ENCODE results near the gene TARS2. TPM values are rescaled to one million over a fixed set of nuclear protein-coding genes. Genes with fewer than 3 reads are reported as not detected.

Gene TARS2
- total and polyA plus RNA-seq, 5 experiments from 2014 or later: 23.9 to 41.8 (median 34.8) TPM

- H3K9me3 Mint-ChIP-seq: no peaks in the 10 kb centered on the region
These were observed 24.3 kb downstream of the TARS2 start for GRCh38 chr1:150511551-150511950.

DNA sequence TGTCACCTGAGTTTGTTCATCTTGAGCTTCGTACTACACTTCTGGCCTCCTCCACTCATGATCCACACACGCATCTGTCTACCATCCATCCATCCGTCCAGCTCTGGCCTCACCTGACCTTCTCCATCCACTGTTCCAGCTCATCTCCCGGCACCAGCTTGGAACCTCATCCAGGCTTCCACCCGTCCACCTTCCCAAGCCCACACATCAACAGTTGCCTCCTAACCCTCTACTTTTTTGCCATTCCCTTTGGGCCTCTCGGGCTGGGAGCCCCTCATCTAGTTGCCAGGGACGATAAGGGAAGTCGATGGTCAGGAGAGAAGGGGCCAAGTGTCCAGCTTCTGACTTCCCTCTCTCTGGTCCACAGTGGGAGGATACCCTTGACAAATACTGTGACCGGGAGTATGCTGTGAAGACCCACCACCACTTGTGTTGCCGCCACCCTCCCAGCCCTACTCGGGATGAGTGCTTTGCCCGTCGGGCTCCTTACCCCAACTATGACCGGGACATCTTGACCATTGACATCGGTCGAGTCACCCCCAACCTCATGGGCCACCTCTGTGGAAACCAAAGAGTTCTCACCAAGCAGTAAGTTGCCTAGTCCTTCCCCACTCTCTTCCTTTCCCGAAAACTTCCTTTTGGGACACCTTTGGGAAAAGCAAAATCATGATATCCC is 24.9 kb downstream of the TARS2 start:
- H3K9me3 Mint-ChIP-seq: no peaks in the 10 kb centered on the region

More at GRCh38 chr1:150511551-150511950, 24.3 kb downstream of the TARS2 start:
- POLR2A ChIA-PET: no interaction called here
- H3K4me3 Mint-ChIP-seq: peak overlapping the region in 1 of 10 donors; percentile 18
- ATAC-seq (no peak), DNase-seq (no peak)
- H3K4me1 Mint-ChIP-seq: peaks cover 10 to 16% (median 14%) of the 10 kb centered on the region in 4 donors
- H3K27me3 Mint-ChIP-seq: no peaks in the 10 kb centered on the region
- peaks cover 0 to 11% (median 7%) of the 10 kb centered on the region in 3 donors for H3K36me3 Mint-ChIP-seq
- peak overlapping the region in 1 of 10 donors; percentile 32 for H3K27ac Mint-ChIP-seq

DNA sequence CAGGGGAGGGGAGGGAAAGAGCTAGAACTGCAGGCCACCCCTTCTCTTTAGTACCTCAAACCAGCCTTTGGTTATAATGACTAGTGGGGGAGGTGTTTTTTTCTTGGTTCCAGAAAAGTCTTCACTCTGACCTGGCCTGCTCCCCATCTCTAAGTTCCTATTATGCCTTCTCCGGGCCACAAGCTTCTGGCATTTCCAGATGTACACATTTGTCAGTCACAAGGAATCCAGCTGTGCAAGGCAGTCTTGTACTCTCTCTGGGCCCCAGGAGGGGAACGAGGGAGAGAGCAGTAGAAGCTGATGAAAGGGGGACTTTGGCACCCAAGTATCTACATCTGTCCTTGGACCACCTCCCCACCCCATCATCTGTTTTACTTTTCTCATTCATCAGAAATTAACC is 25.6 kb downstream of the TARS2 start:
- Mint-ChIP-seq H3K27me3 (no peaks in the 10 kb centered on the region), H3K4me3 (no peak overlapping the region), H3K4me1 (peaks cover 12 to 24% (median 19%) of the 10 kb centered on the region in 4 donors), H3K27ac (no peak overlapping the region), H3K9me3 (no peaks in the 10 kb centered on the region), H3K36me3 (peaks cover 0 to 2% (median 1%) of the 10 kb centered on the region in 3 donors)
- POLR2A ChIA-PET: interaction anchor here (0.6 kb wide), 1 partner anchor 9 kb away, joined by 3 read pairs; no protein-coding TSS in a partner anchor
- no peak for ATAC-seq
- no peak for DNase-seq

More for the DNA sequence above, 24.9 kb downstream of the TARS2 start:
- Mint-ChIP-seq H3K4me1 (peaks cover 10 to 19% (median 18%) of the 10 kb centered on the region in 4 donors), H3K4me3 (peak overlapping the region in 1 of 10 donors; percentile 18), H3K36me3 (peaks cover 0 to 5% (median 2%) of the 10 kb centered on the region in 3 donors), H3K27me3 (no peaks in the 10 kb centered on the region), H3K27ac (peak overlapping the region in 2 of 10 donors; percentile 29 to 32)
- DNase-seq: no peak
- POLR2A ChIA-PET: no interaction called here
- ATAC-seq: no peak

GRCh38 chr1:150513351-150513791 is 26.2 kb downstream of the TARS2 start:
- DNase-seq: no peak
- H3K36me3 Mint-ChIP-seq: peaks cover 0 to 2% (median 0%) of the 10 kb centered on the region in 3 donors
- no peaks in the 10 kb centered on the region for H3K9me3 Mint-ChIP-seq
- H3K4me1 Mint-ChIP-seq: peaks cover 12 to 24% (median 19%) of the 10 kb centered on the region in 4 donors
- no peak for ATAC-seq
- no peaks in the 10 kb centered on the region for H3K27me3 Mint-ChIP-seq
- H3K27ac Mint-ChIP-seq: peak overlapping the region in 1 of 10 donors; percentile 29
- H3K4me3 Mint-ChIP-seq: peak overlapping the region in 3 of 10 donors; percentile 5 to 82 (median 50)
- POLR2A ChIA-PET: interaction anchor here (0.6 kb wide), 1 partner anchor 9 kb away, joined by 3 read pairs; no protein-coding TSS in a partner anchor

- no peak for DNase-seq
- POLR2A ChIA-PET: interaction anchor here (2.4 kb wide), 1 partner anchor 27 kb away, joined by 11 read pairs; the partner anchor contains the start of gene TARS2
- Mint-ChIP-seq H3K27me3 (no peaks in the 10 kb centered on the region), H3K36me3 (peaks cover 0 to 2% (median 0%) of the 10 kb centered on the region in 3 donors), H3K4me3 (peak overlapping the region; percentile 82 to 94 (median 92)), H3K4me1 (peaks cover 12 to 24% (median 19%) of the 10 kb centered on the region in 4 donors), H3K9me3 (no peaks in the 10 kb centered on the region), H3K27ac (peak overlapping the region in 4 of 10 donors; percentile 59 to 92 (median 80))
- no peak for ATAC-seq
These were observed 27.0 kb downstream of the TARS2 start for GRCh38 chr1:150514260-150514659.

GRCh38 chr1:150514913-150515327 is 27.7 kb downstream of the TARS2 start:
- POLR2A ChIA-PET: interaction anchor here (0.8 to 2.4 kb wide), 8 partner anchors 11 to 298 kb away, joined by 3 to 13 read pairs (median 6); partner anchors contain the start of genes ENSA, MCL1, RPRD2 and TARS2
- Mint-ChIP-seq H3K4me1 (peaks cover 12 to 24% (median 19%) of the 10 kb centered on the region in 4 donors), H3K36me3 (peaks cover 0 to 2% (median 0%) of the 10 kb centered on the region in 3 donors), H3K27ac (peak overlapping the region in 9 of 10 donors; percentile 51 to 95 (median 87)), H3K27me3 (no peaks in the 10 kb centered on the region), H3K9me3 (no peaks in the 10 kb centered on the region), H3K4me3 (peak overlapping the region; percentile 89 to 94 (median 93))
- DNase-seq: no peak
- ATAC-seq: no peak

DNA sequence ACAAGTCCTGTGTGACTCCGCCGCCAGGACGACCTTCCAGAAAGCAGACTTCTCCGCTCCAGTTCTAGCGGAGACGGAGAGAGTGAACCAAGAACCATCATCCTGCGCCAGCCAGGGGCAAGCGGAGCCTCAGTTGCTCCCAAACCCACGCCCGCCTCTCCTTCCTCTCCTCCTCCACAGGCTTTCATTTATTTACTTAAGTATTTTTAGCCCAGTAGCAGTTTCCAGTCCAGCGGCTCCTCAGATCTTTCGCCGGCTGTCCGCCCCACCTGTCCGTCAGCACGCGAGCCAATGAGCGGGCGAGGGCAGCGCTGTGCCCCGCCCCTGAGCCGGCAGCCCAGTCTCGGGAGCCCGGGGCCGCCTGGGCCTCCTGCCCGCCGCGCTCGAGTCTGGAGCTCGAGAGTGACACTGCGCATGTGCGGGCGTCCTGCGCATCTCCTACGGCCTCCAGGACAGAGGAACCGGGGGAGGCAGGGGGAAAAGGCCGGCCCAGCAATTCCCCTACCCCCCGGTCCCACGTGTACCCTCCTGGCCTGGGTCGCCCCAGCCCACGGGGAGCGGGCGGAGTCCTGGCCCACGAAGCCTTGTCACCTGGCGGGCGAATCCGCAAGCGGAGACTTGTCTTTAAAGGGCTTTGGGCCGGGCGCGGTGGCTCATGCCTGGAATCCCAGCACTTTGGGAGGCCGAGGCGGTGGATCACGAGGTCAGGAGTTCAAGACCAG is 28.3 kb downstream of the TARS2 start, which contains the start of gene FALEC:
Gene FALEC (plus strand): TSS at position 425 of the 722 bp plus-strand sequence.
- DNase-seq: peak; percentile 81 to 93 (median 88)
- Mint-ChIP-seq H3K4me3 (peak within 1 kb of the TSS; percentile 89 to 94 (median 93)), H3K27ac (peak within 1 kb of the TSS; percentile 48 to 95 (median 87)), H3K4me1 (peaks cover 12 to 22% (median 19%) of the 10 kb centered on the region in 4 donors), H3K27me3 (no peaks in the 10 kb centered on the region), H3K9me3 (no peaks in the 10 kb centered on the region), H3K36me3 (peaks cover 0 to 2% (median 0%) of the 10 kb centered on the region in 3 donors)
- POLR2A ChIA-PET: interaction anchor here (0.8 to 2.4 kb wide), 12 partner anchors 10 to 297 kb away, joined by 3 to 13 read pairs (median 6); partner anchors contain the start of genes ENSA, MCL1, RPRD2 and TARS2
- ATAC-seq: peak; percentile 98

DNA sequence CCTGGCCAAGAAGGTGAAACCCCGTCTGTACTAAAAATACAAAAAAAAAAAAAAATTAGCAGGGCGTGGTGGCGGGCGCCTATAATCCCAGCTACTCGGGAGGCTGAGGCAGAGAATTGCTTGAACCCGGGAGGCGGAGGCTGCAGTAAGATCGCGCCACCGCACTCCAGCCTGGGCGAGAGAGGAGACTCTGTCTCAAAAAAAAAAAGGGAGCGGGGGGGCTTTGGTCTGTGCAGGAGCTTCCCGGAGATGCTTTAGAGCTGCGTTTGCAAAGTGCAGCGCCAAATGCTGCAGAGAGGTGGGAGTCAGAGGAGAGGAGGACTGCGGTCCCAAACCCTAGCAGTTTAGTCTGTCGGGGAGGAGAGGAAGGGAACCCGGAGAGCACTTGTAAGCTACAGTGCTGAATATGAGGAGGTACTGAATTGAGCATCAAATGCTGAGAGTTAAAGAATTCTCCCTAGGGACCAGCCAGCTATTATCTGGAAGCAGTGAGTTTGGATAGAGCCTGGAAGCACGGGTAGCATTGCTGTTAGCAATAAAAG is 28.9 kb downstream of the TARS2 start:
- Mint-ChIP-seq H3K27me3 (no peaks in the 10 kb centered on the region), H3K4me1 (peaks cover 12 to 22% (median 19%) of the 10 kb centered on the region in 4 donors), H3K36me3 (peaks cover 0 to 2% (median 0%) of the 10 kb centered on the region in 3 donors), H3K9me3 (no peaks in the 10 kb centered on the region), H3K4me3 (peak overlapping the region; percentile 89 to 94 (median 93)), H3K27ac (peak overlapping the region; percentile 46 to 87 (median 80))
- POLR2A ChIA-PET: interaction anchor here (0.6 to 2.4 kb wide), 12 partner anchors 10 to 297 kb away, joined by 3 to 13 read pairs (median 4); partner anchors contain the start of genes ENSA, MCL1, RPRD2 and TARS2
- DNase-seq: peak in 1 of 10 donors; percentile 7
- ATAC-seq: peak; percentile 13 to 18

- DNase-seq (peak in 1 of 10 donors; percentile 17), ATAC-seq (no peak)
- POLR2A ChIA-PET: interaction anchor here (0.6 to 2.4 kb wide), 10 partner anchors 11 to 508 kb away, joined by 3 to 13 read pairs (median 6); partner anchors contain the start of genes ENSA, RPRD2 and TARS2
- Mint-ChIP-seq H3K27me3 (no peaks in the 10 kb centered on the region), H3K27ac (peak overlapping the region in 9 of 10 donors; percentile 1 to 87 (median 81)), H3K9me3 (no peaks in the 10 kb centered on the region), H3K36me3 (no peaks in the 10 kb centered on the region), H3K4me3 (peak overlapping the region; percentile 89 to 94 (median 93)), H3K4me1 (peaks cover 12 to 22% (median 19%) of the 10 kb centered on the region in 4 donors)
These were observed 29.4 kb downstream of the TARS2 start for GRCh38 chr1:150516616-150517015.

- Mint-ChIP-seq H3K27ac (no peak overlapping the region), H3K4me1 (peaks cover 4 to 12% (median 7%) of the 10 kb centered on the region in 4 donors), H3K9me3 (no peaks in the 10 kb centered on the region), H3K27me3 (no peaks in the 10 kb centered on the region), H3K4me3 (no peak overlapping the region), H3K36me3 (no peaks in the 10 kb centered on the region)
- POLR2A ChIA-PET: interaction anchor here (0.6 to 0.9 kb wide), 4 partner anchors 38 to 758 kb away, joined by 3 to 5 read pairs (median 3); no protein-coding TSS in a partner anchor
- ATAC-seq (no peak), DNase-seq (no peak)
These were observed 34.2 kb downstream of the TARS2 start for GRCh38 chr1:150521196-150521968.

DNA sequence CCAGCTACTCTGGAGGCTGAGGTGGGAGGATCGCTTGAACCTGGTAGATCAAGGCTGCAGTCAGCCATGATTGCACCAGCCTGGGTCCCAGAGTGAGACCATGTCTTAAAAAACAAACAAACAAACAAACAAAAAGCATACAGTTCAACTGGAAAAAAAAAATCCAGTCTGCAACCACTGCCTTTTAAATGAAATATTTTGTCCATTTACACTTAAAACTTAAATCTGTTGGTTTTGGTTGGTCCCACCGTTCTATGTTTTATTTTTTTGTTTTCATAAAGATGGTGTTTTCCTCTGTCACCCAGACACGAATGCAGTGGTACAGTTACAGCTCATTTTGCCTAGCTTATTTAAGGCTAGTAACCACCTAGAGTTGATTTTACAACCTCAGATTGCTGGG is 38.1 kb downstream of the TARS2 start:
- Mint-ChIP-seq H3K36me3 (no peaks in the 10 kb centered on the region), H3K4me1 (no peaks in the 10 kb centered on the region), H3K4me3 (no peak overlapping the region), H3K9me3 (no peaks in the 10 kb centered on the region), H3K27me3 (no peaks in the 10 kb centered on the region), H3K27ac (no peak overlapping the region)
- ATAC-seq (no peak), DNase-seq (no peak)
- POLR2A ChIA-PET: interaction anchor here (0.7 kb wide), 1 partner anchor 284 kb away, joined by 7 read pairs; no protein-coding TSS in a partner anchor
